SU-DHL-6 (cell line): ENCODE data around the gene PGLYRP3.
A peak's percentile ranks its signal among the peaks of the same experiment; 100 is the strongest.

ENCODE experiments used
- H2AFZ ChIP-seq: fragments of 200-600 bp; sonication (generic); 2 replicates; pipeline ENCODE4 v1.6.1; 2014; ENCODE audit warnings: low read depth, mild to moderate bottlenecking, moderate library complexity, mixed read lengths, antibody characterized with exemption, low read length; ENCODE audit not compliant: severe bottlenecking
- H3F3A ChIP-seq: fragments of 200-600 bp; shearing (Covaris generic); 2 replicates; pipeline ENCODE4 v1.6.0; 2016; ENCODE audit warnings: antibody characterized with exemption, mild to moderate bottlenecking; ENCODE audit not compliant: insufficient read depth
- H3K27ac ChIP-seq: fragments of 200-600 bp; sonication (generic); 2 replicates; pipeline ENCODE4 v1.5.1; 2016; ENCODE audit warnings: low read depth, mild to moderate bottlenecking, low read length, moderate library complexity, mixed read lengths
- H3K27me3 ChIP-seq: fragments of 200-600 bp; sonication (generic), shearing (Covaris generic); 2 replicates; pipeline ENCODE4 v1.6.0; 2014; ENCODE audit warnings: mild to moderate bottlenecking, low read length
- H3K36me3 ChIP-seq: fragments of 200-600 bp; sonication (generic); 2 replicates; pipeline ENCODE4 v1.6.1; 2014; ENCODE audit warnings: mild to moderate bottlenecking, low read length, mixed read lengths
- H3K4me2 ChIP-seq: fragments of 300-600, 200-600 bp; shearing (Covaris generic), sonication (generic); 2 replicates; pipeline ENCODE4 v1.6.0; 2014; ENCODE audit warnings: low read length, low read depth, mild to moderate bottlenecking; ENCODE audit not compliant: poor library complexity, severe bottlenecking
- H3K4me3 ChIP-seq: fragments of 200-600 bp; sonication (generic); 2 replicates; pipeline ENCODE4 v1.5.1; 2014; ENCODE audit warnings: antibody characterized with exemption, low read length, mild to moderate bottlenecking, mixed read lengths; ENCODE audit not compliant: insufficient read depth, poor library complexity, severe bottlenecking
- H3K79me2 ChIP-seq: fragments of 200-600 bp; sonication (generic); 2 replicates; pipeline ENCODE4 v1.6.1; 2014; ENCODE audit warnings: mild to moderate bottlenecking, low read length, moderate library complexity; ENCODE audit not compliant: insufficient read depth
- H3K9ac ChIP-seq: fragments of 200-600 bp; sonication (generic); 2 replicates; pipeline ENCODE4 v1.7.0; 2014; ENCODE audit warnings: mild to moderate bottlenecking, low read length
- H3K9me2 ChIP-seq: fragments of 200-600 bp; sonication (generic); replicated peaks from 2 replicates; pipeline ENCODE4 v1.6.1; 2014; ENCODE audit warnings: low read length; ENCODE audit not compliant: insufficient read depth
- H3K9me3 ChIP-seq: fragments of 200-600 bp; sonication (generic); 2 replicates; pipeline ENCODE4 v1.6.1; 2014; ENCODE audit warnings: low read length, mixed read lengths; ENCODE audit not compliant: insufficient read depth
- H4K20me1 ChIP-seq: fragments of 200-600 bp; sonication (generic); 2 replicates; pipeline ENCODE4 v1.6.1; 2014; ENCODE audit warnings: low read depth, mild to moderate bottlenecking, antibody characterized with exemption, low read length, moderate library complexity, mixed read lengths
- EZH2phosphoT487 ChIP-seq: fragments of 200-600 bp; sonication (generic), shearing (Covaris generic); conservative IDR thresholded peaks from 2 replicates; pipeline ENCODE4 v1.6.1; 2018; ENCODE audit warnings: mild to moderate bottlenecking, antibody characterized with exemption, low read length, moderate library complexity, mixed read lengths
- TF ChIP-seq, protein P1 (sequence below): fragments of 200-600 bp; sonication (generic); IDR thresholded peaks from one replicate; pipeline ENCODE4 v1.5.1; 2017; ENCODE audit warnings: antibody characterized with exemption, mild to moderate bottlenecking, low read length, moderate library complexity; ENCODE audit not compliant: insufficient read depth, poor library complexity, severe bottlenecking

The PGLYRP3 gene

DNA sequence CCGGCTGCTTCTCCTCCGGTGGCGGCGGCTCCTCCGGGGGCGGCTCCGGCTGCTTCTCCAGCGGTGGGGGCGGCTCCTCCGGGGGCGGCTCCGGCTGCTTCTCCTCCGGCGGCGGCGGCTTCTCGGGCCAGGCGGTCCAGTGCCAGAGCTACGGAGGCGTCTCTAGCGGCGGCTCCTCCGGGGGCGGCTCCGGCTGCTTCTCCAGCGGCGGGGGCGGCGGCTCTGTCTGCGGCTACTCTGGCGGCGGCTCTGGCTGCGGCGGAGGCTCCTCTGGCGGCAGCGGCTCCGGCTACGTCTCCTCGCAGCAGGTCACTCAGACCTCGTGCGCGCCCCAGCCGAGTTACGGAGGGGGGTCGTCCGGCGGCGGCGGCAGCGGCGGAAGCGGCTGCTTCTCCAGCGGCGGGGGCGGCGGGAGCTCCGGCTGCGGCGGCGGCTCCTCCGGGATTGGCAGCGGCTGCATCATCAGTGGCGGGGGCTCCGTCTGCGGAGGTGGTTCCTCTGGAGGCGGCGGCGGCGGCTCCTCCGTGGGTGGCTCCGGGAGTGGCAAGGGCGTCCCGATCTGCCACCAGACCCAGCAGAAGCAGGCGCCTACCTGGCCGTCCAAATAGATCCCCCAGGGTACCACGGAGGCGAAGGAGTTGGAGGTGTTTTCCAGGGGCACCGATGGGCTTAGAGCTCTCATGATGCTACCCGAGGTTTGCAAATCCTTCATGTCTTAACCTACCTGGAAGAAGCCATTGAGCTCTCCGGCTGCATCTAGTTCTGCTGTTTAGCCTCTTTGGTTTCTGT, 51.3 kb downstream of the PGLYRP3 start:
- Histone ChIP-seq H3K79me2 (no peaks in the 10 kb centered on the region), H4K20me1 (no peaks in the 10 kb centered on the region), H3K27ac (no peak overlapping the region), H3K4me3 (no peak overlapping the region), H3K9me3 (no peaks in the 10 kb centered on the region), H3K27me3 (no peaks in the 10 kb centered on the region), H3F3A (no peaks in the 10 kb centered on the region), H3K4me2 (peak overlapping the region; percentile 14), H2AFZ (no peak overlapping the region), H3K9me2 (no peaks in the 10 kb centered on the region), H3K9ac (no peak overlapping the region), H3K36me3 (no peaks in the 10 kb centered on the region)
- TF ChIP-seq EZH2phosphoT487 = no peak
- TF ChIP-seq, protein P1, sequence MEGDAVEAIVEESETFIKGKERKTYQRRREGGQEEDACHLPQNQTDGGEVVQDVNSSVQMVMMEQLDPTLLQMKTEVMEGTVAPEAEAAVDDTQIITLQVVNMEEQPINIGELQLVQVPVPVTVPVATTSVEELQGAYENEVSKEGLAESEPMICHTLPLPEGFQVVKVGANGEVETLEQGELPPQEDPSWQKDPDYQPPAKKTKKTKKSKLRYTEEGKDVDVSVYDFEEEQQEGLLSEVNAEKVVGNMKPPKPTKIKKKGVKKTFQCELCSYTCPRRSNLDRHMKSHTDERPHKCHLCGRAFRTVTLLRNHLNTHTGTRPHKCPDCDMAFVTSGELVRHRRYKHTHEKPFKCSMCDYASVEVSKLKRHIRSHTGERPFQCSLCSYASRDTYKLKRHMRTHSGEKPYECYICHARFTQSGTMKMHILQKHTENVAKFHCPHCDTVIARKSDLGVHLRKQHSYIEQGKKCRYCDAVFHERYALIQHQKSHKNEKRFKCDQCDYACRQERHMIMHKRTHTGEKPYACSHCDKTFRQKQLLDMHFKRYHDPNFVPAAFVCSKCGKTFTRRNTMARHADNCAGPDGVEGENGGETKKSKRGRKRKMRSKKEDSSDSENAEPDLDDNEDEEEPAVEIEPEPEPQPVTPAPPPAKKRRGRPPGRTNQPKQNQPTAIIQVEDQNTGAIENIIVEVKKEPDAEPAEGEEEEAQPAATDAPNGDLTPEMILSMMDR = no peak

DNA sequence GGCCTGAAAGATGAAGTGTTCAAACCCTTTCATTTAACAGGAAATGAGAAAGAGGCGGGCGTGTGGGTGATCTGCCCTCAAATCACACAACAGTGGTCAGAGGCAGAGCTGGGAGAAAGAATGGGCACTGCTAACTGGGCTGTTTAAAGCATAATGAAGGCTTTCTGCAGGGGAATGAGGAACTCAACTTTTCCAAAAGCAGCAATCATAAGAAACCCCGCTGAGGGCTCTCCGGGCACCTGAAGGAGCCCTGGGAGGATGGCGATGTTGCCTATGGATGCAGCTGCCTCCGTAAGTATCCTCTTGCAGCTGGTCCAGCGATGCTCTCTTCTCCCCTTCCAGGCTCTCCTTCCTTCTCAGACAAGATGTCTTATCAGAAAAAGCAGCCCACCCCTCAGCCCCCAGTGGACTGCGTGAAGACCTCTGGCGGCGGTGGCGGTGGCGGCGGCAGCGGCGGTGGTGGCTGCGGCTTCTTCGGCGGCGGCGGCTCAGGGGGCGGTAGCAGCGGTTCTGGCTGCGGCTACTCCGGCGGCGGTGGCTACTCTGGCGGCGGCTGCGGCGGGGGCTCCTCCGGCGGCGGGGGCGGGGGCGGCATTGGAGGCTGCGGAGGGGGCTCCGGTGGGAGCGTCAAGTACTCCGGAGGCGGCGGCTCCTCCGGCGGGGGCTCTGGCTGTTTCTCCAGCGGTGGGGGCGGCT, 52.0 kb downstream of the PGLYRP3 start:
- Histone ChIP-seq H3K9ac (no peak overlapping the region), H2AFZ (no peak overlapping the region), H4K20me1 (no peaks in the 10 kb centered on the region), H3K36me3 (no peaks in the 10 kb centered on the region), H3K4me3 (no peak overlapping the region), H3K27me3 (no peaks in the 10 kb centered on the region), H3F3A (no peaks in the 10 kb centered on the region), H3K79me2 (no peaks in the 10 kb centered on the region), H3K4me2 (no peak overlapping the region), H3K9me2 (no peaks in the 10 kb centered on the region), H3K9me3 (no peaks in the 10 kb centered on the region), H3K27ac (no peak overlapping the region)
- TF ChIP-seq, protein P1 = no peak
- TF ChIP-seq EZH2phosphoT487 = no peak

DNA sequence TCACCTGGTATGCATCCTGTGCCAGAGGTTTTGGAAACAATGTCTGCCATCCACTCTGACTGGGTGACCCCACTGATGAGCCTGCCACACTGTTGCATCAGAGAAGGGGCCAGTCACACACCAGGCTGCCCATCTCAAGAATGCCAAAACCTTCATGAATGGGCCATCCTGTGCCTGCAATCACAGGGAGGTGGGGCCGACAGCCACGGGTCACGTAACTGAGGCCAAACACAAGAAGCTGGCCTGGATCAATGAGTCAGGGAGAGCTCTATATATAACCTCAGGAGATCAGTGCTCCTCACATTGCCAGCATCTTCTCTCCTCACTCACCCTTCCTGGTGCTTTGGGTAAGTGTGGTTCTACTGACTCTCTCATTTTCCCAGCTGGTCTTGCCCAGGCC, 53.4 kb downstream of the PGLYRP3 start, which contains the start of gene LORICRIN:
Gene LORICRIN, plus strand, starts transcription at position 301 of the 400 bp plus-strand sequence. CDS start 1,263 bp downstream, outside the sequence.
- TF ChIP-seq, protein P1 = no peak
- no peak for TF ChIP-seq EZH2phosphoT487
- H3K9me3 ChIP-seq = no peaks in the 10 kb centered on the region
- H3F3A ChIP-seq = no peaks in the 10 kb centered on the region
- H3K9ac ChIP-seq = no peak within 1 kb of the TSS
- H4K20me1 ChIP-seq = no peaks in the 10 kb centered on the region
- H2AFZ ChIP-seq = no peak within 1 kb of the TSS
- no peaks in the 10 kb centered on the region for H3K36me3 ChIP-seq
- H3K9me2 ChIP-seq = no peaks in the 10 kb centered on the region
- no peak within 1 kb of the TSS for H3K27ac ChIP-seq
- no peaks in the 10 kb centered on the region for H3K27me3 ChIP-seq
- no peak within 1 kb of the TSS for H3K4me3 ChIP-seq
- H3K4me2 ChIP-seq = no peak within 1 kb of the TSS
- H3K79me2 ChIP-seq = no peaks in the 10 kb centered on the region
